ENCODE results near the gene UPF2. TPM values are rescaled to one million over a fixed set of nuclear protein-coding genes. Genes with fewer than 3 reads are reported as not detected.

The UPF2 gene
- total RNA-seq, 4 donors from 2014 or later = 20.6 to 24.8 (median 21.9) TPM

GRCh38 chr10:11880151-11881029, 162.2 kb downstream of the UPF2 start:
- 47 to 67% methylated on average over 25 to 26 of the region's 32 CpGs for WGBS, 2 donors
- no peak for DNase-seq (ENCODE audit: low spot score in 2 of 2)
- TF ChIP-seq CTCF (IDR thresholded peaks at IDR 0.05) = no peak
- no peak for TF ChIP-seq POLR2A (IDR thresholded peaks at IDR 0.05)
- H3K4me3 ChIP-seq (ENCODE audit: low read depth, poor library complexity, severe bottlenecking) = no peak overlapping the region
- intact Hi-C loops (cut with DNase I; ENCODE audit: low total_unique reads) = no loop called here

- no peak for DNase-seq (ENCODE audit: low spot score in 2 of 2)
- H3K4me3 ChIP-seq (ENCODE audit: low read depth, poor library complexity, severe bottlenecking) = no peak overlapping the region
- TF ChIP-seq POLR2A (IDR thresholded peaks at IDR 0.05) (no peak), CTCF (IDR thresholded peaks at IDR 0.05) (no peak)
- intact Hi-C loops (cut with DNase I; ENCODE audit: low total_unique reads) = no loop called here
- 79 to 89% methylated on average over 9 to 12 of the region's 15 CpGs for WGBS, 2 donors
Measured at GRCh38 chr10:11879387-11880094, 163.1 kb downstream of the UPF2 start.

- TF ChIP-seq CTCF (IDR thresholded peaks at IDR 0.05) (no peak), POLR2A (IDR thresholded peaks at IDR 0.05) (no peak)
- DNase-seq (ENCODE audit: low spot score in 2 of 2) = no peak
- no peak overlapping the region for H3K4me3 ChIP-seq (ENCODE audit: low read depth, poor library complexity, severe bottlenecking)
- 88 to 93% methylated on average over 12 of the region's 12 CpGs for WGBS, 2 donors
- intact Hi-C loops (cut with DNase I; ENCODE audit: low total_unique reads) = no loop called here
Measured at GRCh38 chr10:11878776-11879175, 163.8 kb downstream of the UPF2 start.

- intact Hi-C loops (cut with DNase I; ENCODE audit: low total_unique reads) = no loop called here
- WGBS, 2 donors = 55 to 62% methylated on average over 11 to 13 of the region's 13 CpGs
- TF ChIP-seq POLR2A (IDR thresholded peaks at IDR 0.05) (no peak), CTCF (IDR thresholded peaks at IDR 0.05) (no peak)
- no peak overlapping the region for H3K4me3 ChIP-seq (ENCODE audit: low read depth, poor library complexity, severe bottlenecking)
- no peak for DNase-seq (ENCODE audit: low spot score in 2 of 2)
Measured at GRCh38 chr10:11877591-11877905, 165.1 kb downstream of the UPF2 start.

GRCh38 chr10:11876805-11877590, 165.6 kb downstream of the UPF2 start:
- WGBS, 2 donors = 90 to 91% methylated on average over 19 of the region's 19 CpGs
- no peak for DNase-seq (ENCODE audit: low spot score in 2 of 2)
- TF ChIP-seq CTCF (IDR thresholded peaks at IDR 0.05) = no peak
- no peak for TF ChIP-seq POLR2A (IDR thresholded peaks at IDR 0.05)
- no peak overlapping the region for H3K4me3 ChIP-seq (ENCODE audit: low read depth, poor library complexity, severe bottlenecking)
- intact Hi-C loops (cut with DNase I; ENCODE audit: low total_unique reads) = no loop called here

Measured in lower leg skin (tissue), 4 donors.